Bronchial epithelial cell (primary cell): Measurements from ENCODE around the gene SGF29. TPM values are rescaled to one million over a fixed set of nuclear protein-coding genes. Genes with fewer than 3 reads are reported as not detected.
"Not testable (repeated sequence)": the region's sequence is repeated elsewhere in the genome, so short reads cannot be mapped to it uniquely, and the experiment has no call there.

Experiments used
- DNase-seq: peaks from one replicate; pipeline ENCODE4 v3.0.0-alpha.2; 2010; ENCODE audit warnings: low read depth
- FAIRE-seq: peaks from 2 replicates; lab custom pipeline; 2011; peaks lifted over from hg19 to GRCh38; lab: Jason Lieb, UNC
- H3K27me3 ChIP-seq: 2 replicates; pipeline ENCODE4 v1.5.1; 2011; ENCODE audit warnings: low read length; ENCODE audit not compliant: control insufficient read depth, insufficient read depth
- H3K36me3 ChIP-seq: 2 replicates; pipeline ENCODE4 v1.5.1; 2011; ENCODE audit warnings: low read length; ENCODE audit not compliant: control insufficient read depth, insufficient read depth
- H3K4me3 ChIP-seq: 2 replicates; pipeline ENCODE4 v1.5.1; 2011; ENCODE audit warnings: mild to moderate bottlenecking, low read depth, low read length, control low read depth
- CTCF ChIP-seq: IDR thresholded peaks from 2 replicates; pipeline ENCODE4 v1.5.1; 2011; ENCODE audit warnings: mild to moderate bottlenecking, moderate library complexity, low read length, control low read depth, inconsistent platforms; ENCODE audit not compliant: insufficient read depth, severe bottlenecking
- total RNA-seq: library from RNA; depleted of rRNA; stranded (reverse); fragments of >200 nt; gene quantifications from 2 replicates; pipeline ENCODE4 v1.2.1, GENCODE V29; 2014

SGF29 gene
- total RNA-seq, 1 donor from 2014 or later: 10.0 TPM

- DNase-seq: no peak
- no peak overlapping the region for H3K4me3 ChIP-seq
- H3K36me3 ChIP-seq: no peaks in the 10 kb centered on the region
- H3K27me3 ChIP-seq: no peaks in the 10 kb centered on the region
- FAIRE-seq: no peak
- TF ChIP-seq CTCF: no peak
Observed at GRCh38 chr16:28602529-28602928, 48.8 kb downstream of the SGF29 start.

DNA sequence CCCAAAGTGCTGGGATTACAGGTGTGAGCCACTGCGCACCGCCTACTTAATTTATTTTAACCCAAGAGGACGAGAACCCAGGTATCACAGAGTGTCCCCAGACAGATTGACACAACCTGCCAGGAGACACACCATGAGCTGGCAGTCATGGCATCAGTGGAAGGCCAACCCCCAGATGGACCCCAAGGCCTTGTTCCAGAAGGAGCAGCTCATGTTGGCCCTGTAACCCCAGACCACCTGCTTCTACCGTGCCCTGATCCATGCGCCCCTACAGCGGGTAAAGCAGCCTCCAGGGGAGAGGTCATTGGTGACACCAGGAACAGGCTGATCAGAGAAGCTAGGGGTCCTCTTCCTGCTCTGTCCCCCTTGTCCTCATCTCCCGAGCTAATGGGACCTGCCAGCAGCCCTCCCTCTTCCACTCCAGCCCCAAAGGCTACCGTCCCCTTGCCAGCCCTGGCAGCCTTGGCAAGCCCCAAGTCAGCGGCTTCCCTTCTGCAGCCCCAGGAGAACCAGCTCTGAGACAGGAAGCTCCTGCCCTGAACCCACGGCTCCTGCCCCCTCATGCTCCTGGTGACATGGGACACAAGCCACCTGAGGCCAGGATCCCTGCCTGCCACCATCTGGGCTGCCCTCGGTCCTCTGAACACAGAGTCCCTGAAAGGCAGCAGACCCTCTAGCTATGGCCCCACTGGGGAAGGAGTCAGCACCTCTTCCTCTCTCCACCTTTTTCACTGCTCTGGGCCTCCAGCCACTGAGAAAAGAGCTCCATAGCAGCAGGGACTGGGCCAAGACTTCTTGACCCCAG, 49.9 kb downstream of the SGF29 start:
- FAIRE-seq: no peak
- peaks cover 2% of the 10 kb centered on the region for H3K36me3 ChIP-seq
- H3K27me3 ChIP-seq: no peaks in the 10 kb centered on the region
- no peak overlapping the region for H3K4me3 ChIP-seq
- TF ChIP-seq CTCF: no peak
- no peak for DNase-seq

- DNase-seq (no peak), FAIRE-seq (no peak)
- Histone ChIP-seq H3K4me3 (no peak overlapping the region), H3K36me3 (peaks cover 2% of the 10 kb centered on the region), H3K27me3 (no peaks in the 10 kb centered on the region)
- no peak for TF ChIP-seq CTCF
Observed at GRCh38 chr16:28604186-28604565, 50.5 kb downstream of the SGF29 start.

GRCh38 chr16:28606291-28607115, 52.8 kb downstream of the SGF29 start:
- FAIRE-seq (no peak), DNase-seq (no peak)
- no peak for TF ChIP-seq CTCF
- no peaks in the 10 kb centered on the region for H3K27me3 ChIP-seq
- H3K36me3 ChIP-seq: peaks cover 2% of the 10 kb centered on the region
- no peak overlapping the region for H3K4me3 ChIP-seq

GRCh38 chr16:28607116-28607623, 53.5 kb downstream of the SGF29 start:
- FAIRE-seq (no peak), DNase-seq (no peak)
- peaks cover 2% of the 10 kb centered on the region for H3K36me3 ChIP-seq
- H3K4me3 ChIP-seq: no peak overlapping the region
- no peak for TF ChIP-seq CTCF
- no peaks in the 10 kb centered on the region for H3K27me3 ChIP-seq

DNA sequence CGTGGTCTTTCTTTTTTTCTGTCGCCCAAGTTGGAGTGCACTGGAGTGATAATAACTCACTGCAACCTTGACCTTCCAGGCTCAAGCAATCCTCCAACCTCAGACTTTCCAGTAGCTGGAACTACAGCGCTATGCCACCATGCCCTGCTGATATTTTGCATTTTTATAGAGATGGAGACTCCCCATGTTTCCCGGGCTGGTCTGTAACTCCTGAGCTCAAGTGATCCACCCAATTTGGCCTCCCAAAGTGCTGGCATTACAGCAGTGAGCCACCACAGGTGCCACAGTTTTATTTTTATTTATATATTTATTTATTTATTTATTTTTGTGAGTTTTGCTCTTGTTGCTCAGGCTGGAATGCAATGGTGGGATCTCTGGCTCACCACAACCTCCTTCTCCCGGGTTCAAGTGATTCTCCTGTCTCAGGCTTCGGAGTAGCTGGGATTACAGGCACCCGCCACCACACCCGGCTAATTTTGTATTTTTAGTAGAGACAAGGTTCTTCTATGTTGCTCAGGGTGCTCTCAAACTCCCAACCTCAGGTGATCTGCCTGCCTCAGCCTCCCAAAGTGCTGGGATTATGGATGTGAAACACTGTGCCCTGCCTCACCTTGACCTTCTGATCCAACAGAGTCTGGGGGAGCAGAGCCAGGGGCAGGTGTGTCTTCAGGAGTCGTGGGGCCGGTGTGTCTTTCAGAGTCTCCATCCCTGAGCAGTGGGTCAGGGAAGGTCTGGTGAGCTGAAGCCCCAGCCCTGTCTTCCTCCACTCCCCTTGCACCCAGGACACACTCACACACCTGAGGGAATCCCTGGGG, 54.2 kb downstream of the SGF29 start:
- H3K36me3 ChIP-seq, DNase-seq, FAIRE-seq, H3K27me3 ChIP-seq, H3K4me3 ChIP-seq: not testable (repeated sequence)

DNA sequence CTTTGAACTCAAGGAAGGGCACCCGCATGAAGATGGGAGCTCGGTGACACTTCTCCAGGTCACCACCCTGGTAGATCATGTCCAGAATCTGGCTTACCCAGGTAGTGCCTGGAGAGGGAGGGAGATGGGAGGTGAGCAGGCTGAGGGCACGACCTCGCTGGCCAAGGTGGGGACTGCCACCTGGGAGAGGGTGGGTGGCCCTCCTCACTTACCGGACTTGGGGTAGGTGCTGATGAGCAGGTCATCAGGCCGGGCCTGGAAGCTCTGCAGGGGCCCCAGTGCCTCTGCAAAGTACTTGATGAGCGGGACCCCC, 54.7 kb downstream of the SGF29 start:
- FAIRE-seq, H3K36me3 ChIP-seq, H3K27me3 ChIP-seq: not testable (repeated sequence)

DNA sequence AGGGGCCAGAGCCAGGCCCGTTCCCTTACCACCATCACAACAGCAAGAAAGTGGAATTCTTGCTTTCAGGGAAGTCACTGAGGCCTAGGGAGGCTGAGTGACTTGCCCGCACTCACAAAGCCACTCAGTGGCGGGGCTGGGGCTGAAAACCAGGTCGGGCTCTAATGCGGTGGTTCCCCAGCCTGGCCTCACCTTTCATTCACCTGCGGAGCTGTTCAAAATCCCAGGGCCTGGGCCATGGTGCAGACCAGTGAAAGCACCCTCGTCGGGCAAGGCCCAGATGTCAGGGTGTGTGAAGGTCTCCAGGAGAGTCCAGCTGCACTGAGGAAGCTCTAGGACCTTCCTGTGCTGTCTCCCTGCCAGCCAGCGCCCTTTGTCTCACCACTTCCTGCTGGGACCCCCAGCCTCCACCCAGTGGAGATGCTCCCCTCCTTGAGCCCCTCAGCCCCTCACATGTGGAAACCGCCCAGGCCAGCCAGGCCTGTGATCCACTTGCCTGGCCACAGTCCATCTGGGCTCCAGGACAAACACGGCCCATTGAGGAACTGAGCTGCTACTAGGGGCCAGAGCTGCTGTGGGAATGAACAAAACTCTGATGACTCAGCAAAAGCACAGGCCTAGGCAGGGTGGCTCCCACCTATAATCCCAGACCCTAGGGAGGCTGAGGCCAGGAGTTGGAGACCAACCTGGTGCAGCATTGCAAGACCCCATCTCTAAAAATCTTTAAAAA, 55.3 kb downstream of the SGF29 start:
- H3K27me3 ChIP-seq, H3K4me3 ChIP-seq, H3K36me3 ChIP-seq, DNase-seq, FAIRE-seq: not testable (repeated sequence)

More for the DNA sequence above, 54.7 kb downstream of the SGF29 start:
- H3K4me3 ChIP-seq, DNase-seq: not testable (repeated sequence)
